Neuron (in vitro differentiated cells): ENCODE results near the gene AFM.

Experiments
- H2AFZ ChIP-seq: one replicate; pipeline ENCODE4 v1.6.1; 2013; ENCODE audit warnings: low read depth, mild to moderate bottlenecking, inconsistent platforms, low read length, moderate library complexity
- H3K27me3 ChIP-seq: one replicate; pipeline ENCODE4 v1.6.1; 2013; ENCODE audit warnings: low read length; ENCODE audit not compliant: insufficient read depth
- H3K36me3 ChIP-seq: one replicate; pipeline ENCODE4 v1.6.1; 2013; ENCODE audit warnings: low read length; ENCODE audit not compliant: insufficient read depth
- H3K4me1 ChIP-seq: one replicate; pipeline ENCODE4 v1.6.1; 2013; ENCODE audit warnings: low read length; ENCODE audit not compliant: insufficient read depth
- H3K4me3 ChIP-seq: 2 replicates; pipeline ENCODE4 v1.5.1; 2013; ENCODE audit warnings: mild to moderate bottlenecking, low read length, moderate library complexity
- H3K9me3 ChIP-seq: one replicate; pipeline ENCODE4 v1.6.1; 2013; ENCODE audit warnings: low read length

AFM gene

GRCh38 chr4:73442275-73442674 lies 39.3 kb upstream of the AFM start:
- Histone ChIP-seq H3K9me3 (no peaks in the 10 kb centered on the region), H3K4me1 (no peaks in the 10 kb centered on the region), H3K4me3 (no peak overlapping the region), H3K27me3 (peaks cover 3% of the 10 kb centered on the region), H3K36me3 (no peaks in the 10 kb centered on the region), H2AFZ (no peak overlapping the region)

GRCh38 chr4:73443224-73443623 lies 38.3 kb upstream of the AFM start:
- H3K4me3 ChIP-seq, result no peak overlapping the region
- no peak overlapping the region for H2AFZ ChIP-seq
- H3K4me1 ChIP-seq, result no peaks in the 10 kb centered on the region
- H3K36me3 ChIP-seq, result no peaks in the 10 kb centered on the region
- no peaks in the 10 kb centered on the region for H3K9me3 ChIP-seq
- H3K27me3 ChIP-seq, result peaks cover 3% of the 10 kb centered on the region

GRCh38 chr4:73445383-73446335 lies 35.9 kb upstream of the AFM start:
- Histone ChIP-seq H3K4me1 (peaks cover 8% of the 10 kb centered on the region), H3K4me3 (no peak overlapping the region), H3K27me3 (peaks cover 3% of the 10 kb centered on the region), H3K9me3 (no peaks in the 10 kb centered on the region), H3K36me3 (no peaks in the 10 kb centered on the region), H2AFZ (no peak overlapping the region)

- Histone ChIP-seq H3K9me3 (no peaks in the 10 kb centered on the region), H3K27me3 (peaks cover 3% of the 10 kb centered on the region)
These were observed 35.1 kb upstream of the AFM start for GRCh38 chr4:73446336-73446938.

GRCh38 chr4:73447671-73448070 lies 33.9 kb upstream of the AFM start:
- no peaks in the 10 kb centered on the region for H3K36me3 ChIP-seq
- H3K27me3 ChIP-seq, result no peaks in the 10 kb centered on the region
- peaks cover 10% of the 10 kb centered on the region for H3K4me1 ChIP-seq
- no peak overlapping the region for H3K4me3 ChIP-seq
- no peak overlapping the region for H2AFZ ChIP-seq
- H3K9me3 ChIP-seq, result no peaks in the 10 kb centered on the region

More at GRCh38 chr4:73446336-73446938, 35.1 kb upstream of the AFM start:
- Histone ChIP-seq H2AFZ (no peak overlapping the region), H3K36me3 (no peaks in the 10 kb centered on the region), H3K4me1 (peaks cover 10% of the 10 kb centered on the region), H3K4me3 (no peak overlapping the region)

- Histone ChIP-seq H3K36me3 (no peaks in the 10 kb centered on the region), H3K4me1 (peaks cover 10% of the 10 kb centered on the region), H3K4me3 (no peak overlapping the region), H3K9me3 (no peaks in the 10 kb centered on the region), H3K27me3 (no peaks in the 10 kb centered on the region), H2AFZ (no peak overlapping the region)
These were observed 32.9 kb upstream of the AFM start for GRCh38 chr4:73448448-73449203.

- no peaks in the 10 kb centered on the region for H3K27me3 ChIP-seq
- H3K9me3 ChIP-seq, result no peaks in the 10 kb centered on the region
- H3K4me3 ChIP-seq, result no peak overlapping the region
- no peaks in the 10 kb centered on the region for H3K36me3 ChIP-seq
- peaks cover 10% of the 10 kb centered on the region for H3K4me1 ChIP-seq
- H2AFZ ChIP-seq, result no peak overlapping the region
These were observed 31.0 kb upstream of the AFM start for GRCh38 chr4:73450398-73451004.

- Histone ChIP-seq H2AFZ (no peak overlapping the region), H3K36me3 (no peaks in the 10 kb centered on the region), H3K4me3 (no peak overlapping the region), H3K4me1 (peaks cover 10% of the 10 kb centered on the region), H3K9me3 (no peaks in the 10 kb centered on the region), H3K27me3 (no peaks in the 10 kb centered on the region)
These were observed 30.1 kb upstream of the AFM start for GRCh38 chr4:73451404-73451803.

GRCh38 chr4:73451981-73452747 lies 29.4 kb upstream of the AFM start:
- Histone ChIP-seq H3K36me3 (no peaks in the 10 kb centered on the region), H3K27me3 (no peaks in the 10 kb centered on the region), H2AFZ (no peak overlapping the region)

GRCh38 chr4:73452953-73453700 lies 28.4 kb upstream of the AFM start:
- H3K9me3 ChIP-seq, result no peaks in the 10 kb centered on the region
- H2AFZ ChIP-seq, result no peak overlapping the region
- H3K27me3 ChIP-seq, result no peaks in the 10 kb centered on the region
- no peaks in the 10 kb centered on the region for H3K36me3 ChIP-seq
- H3K4me3 ChIP-seq, result no peak overlapping the region
- H3K4me1 ChIP-seq, result peaks cover 10% of the 10 kb centered on the region

More at GRCh38 chr4:73451981-73452747, 29.4 kb upstream of the AFM start:
- peaks cover 10% of the 10 kb centered on the region for H3K4me1 ChIP-seq
- no peaks in the 10 kb centered on the region for H3K9me3 ChIP-seq
- no peak overlapping the region for H3K4me3 ChIP-seq

GRCh38 chr4:73453701-73454005 lies 27.9 kb upstream of the AFM start:
- peaks cover 10% of the 10 kb centered on the region for H3K4me1 ChIP-seq
- no peak overlapping the region for H2AFZ ChIP-seq
- no peaks in the 10 kb centered on the region for H3K9me3 ChIP-seq
- H3K36me3 ChIP-seq, result no peaks in the 10 kb centered on the region
- H3K4me3 ChIP-seq, result no peak overlapping the region
- no peaks in the 10 kb centered on the region for H3K27me3 ChIP-seq

- Histone ChIP-seq H3K27me3 (no peaks in the 10 kb centered on the region), H3K4me3 (no peak overlapping the region), H3K4me1 (peaks cover 8% of the 10 kb centered on the region), H3K36me3 (no peaks in the 10 kb centered on the region), H2AFZ (no peak overlapping the region), H3K9me3 (no peaks in the 10 kb centered on the region)
These were observed 26.6 kb upstream of the AFM start for GRCh38 chr4:73454920-73455319.
